NCI-H748 treated with DMSO at 0.1 percent for 48 hours (cell line): ENCODE results near the gene CXXC1.
A peak's percentile ranks its signal among the peaks of the same experiment; 100 is the strongest.
"Not testable (repeated sequence)": the region's sequence is repeated elsewhere in the genome, so short reads cannot be mapped to it uniquely, and the experiment has no call there.

Source experiments
- DNase-seq: peaks from one replicate; lab custom pipeline; 2025; lab: John Stamatoyannopoulos, UW

The CXXC1 gene

GRCh38 chr18:50287441-50288347 lies at the start of gene CXXC1:
CXXC1 (minus strand) TSS chr18:50287692; CDS start chr18:50287589, 103 bp downstream.
- DNase-seq: peak; percentile 96

GRCh38 chr18:50334546-50335152 lies 47.2 kb upstream of the CXXC1 start:
- DNase-seq: no peak

- no peak for DNase-seq
Observed at GRCh38 chr18:50331691-50332090, 44.2 kb upstream of the CXXC1 start.

GRCh38 chr18:50330176-50330575 lies 42.7 kb upstream of the CXXC1 start:
- DNase-seq: no peak

GRCh38 chr18:50327983-50328382 lies 40.5 kb upstream of the CXXC1 start:
- no peak for DNase-seq

DNA sequence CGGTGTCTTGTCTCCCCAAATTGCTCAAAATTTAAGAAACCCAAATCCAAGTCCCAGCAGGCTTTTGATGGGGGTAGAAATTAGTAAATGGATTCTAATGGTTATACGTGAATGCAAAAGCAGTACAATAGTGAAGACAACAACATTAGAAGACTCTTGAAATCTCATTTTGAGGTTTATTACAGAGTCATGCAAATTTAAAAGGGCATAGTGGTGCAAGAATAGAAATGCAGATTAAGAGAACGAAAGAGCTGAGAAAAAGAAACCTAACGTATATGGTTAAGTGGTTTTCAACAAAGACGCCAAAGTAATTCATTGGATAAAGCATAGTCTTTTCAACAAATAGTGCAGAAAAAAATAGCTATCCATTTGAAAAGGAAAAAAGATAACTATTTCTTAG lies 33.2 kb upstream of the CXXC1 start:
- DNase-seq: no peak

GRCh38 chr18:50315100-50315871 lies 27.8 kb upstream of the CXXC1 start:
- DNase-seq: no peak

GRCh38 chr18:50313873-50314460 lies 26.5 kb upstream of the CXXC1 start:
- no peak for DNase-seq

DNA sequence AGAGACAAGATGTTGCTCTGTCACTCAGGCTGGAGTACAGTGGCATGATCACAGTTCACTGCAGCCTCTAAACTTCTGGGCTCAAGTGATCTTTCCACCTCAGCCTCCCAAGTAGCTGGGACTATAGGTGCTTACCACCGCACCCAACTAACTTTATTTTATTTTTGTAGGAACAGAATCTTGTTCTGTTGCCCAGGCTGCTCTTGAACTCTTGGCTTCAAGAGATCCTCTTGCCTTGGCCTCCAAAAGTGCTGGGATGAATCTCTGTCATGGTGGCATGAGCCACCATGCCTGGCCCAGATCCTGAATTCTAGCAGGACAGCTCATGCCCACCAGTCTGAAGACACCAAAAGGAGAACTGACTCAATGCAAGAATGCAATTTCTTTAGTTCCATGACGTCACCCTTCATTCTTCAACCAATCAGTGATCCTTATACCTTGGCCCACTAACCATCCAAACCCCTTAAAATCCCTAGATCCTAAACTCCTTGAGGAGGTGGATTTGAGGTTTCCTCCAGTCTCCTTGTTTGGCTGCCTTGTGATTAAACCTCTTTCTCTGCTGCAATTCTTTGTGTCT lies 25.6 kb upstream of the CXXC1 start:
- no peak for DNase-seq

- no peak for DNase-seq
Observed at GRCh38 chr18:50312296-50313030, 25.0 kb upstream of the CXXC1 start.

GRCh38 chr18:50311650-50312049 lies 24.2 kb upstream of the CXXC1 start:
- DNase-seq: no peak

DNA sequence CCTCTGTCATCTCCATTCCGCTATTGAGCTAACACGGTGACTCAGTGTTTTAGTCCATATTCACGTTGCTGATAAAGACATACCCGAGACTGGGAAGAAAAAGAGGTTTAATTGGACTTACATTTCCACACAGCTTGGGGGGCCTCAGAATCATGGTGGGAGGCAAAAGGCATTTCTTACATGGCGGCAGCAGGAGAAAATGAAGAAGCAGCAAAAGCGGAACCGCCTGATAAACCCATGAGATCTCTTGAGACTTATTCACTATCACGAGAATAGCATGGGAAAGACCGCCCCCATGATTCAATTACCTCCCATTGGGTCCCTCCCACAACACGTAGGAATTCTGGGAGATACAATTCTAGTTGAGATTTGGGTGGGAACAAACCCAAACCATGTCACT lies 22.6 kb upstream of the CXXC1 start:
- no peak for DNase-seq

DNA sequence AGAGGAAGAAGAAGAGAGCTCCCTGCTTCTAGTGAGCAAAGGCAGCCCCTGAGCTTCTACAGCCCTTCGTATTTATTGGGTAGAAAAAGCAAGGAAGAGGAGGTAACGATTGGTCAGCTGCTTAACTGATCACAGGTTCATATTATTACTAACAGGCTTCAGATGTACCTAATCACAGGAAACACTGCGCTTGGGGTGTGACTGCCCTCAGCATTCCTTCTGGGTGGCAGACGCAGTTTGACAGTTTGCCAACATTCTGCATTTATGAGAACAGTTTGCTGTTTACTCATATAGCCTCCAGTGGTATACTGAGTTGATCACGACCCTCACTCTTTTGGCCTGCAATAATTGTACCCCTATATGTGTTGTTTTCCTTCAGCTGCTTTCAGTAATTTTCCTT lies 21.4 kb upstream of the CXXC1 start:
- DNase-seq: not testable (repeated sequence)

GRCh38 chr18:50307738-50308470 lies 20.4 kb upstream of the CXXC1 start:
- peak; percentile 76 for DNase-seq

- no peak for DNase-seq
Observed at GRCh38 chr18:50307400-50307737, 19.9 kb upstream of the CXXC1 start.

- DNase-seq: no peak
Observed at GRCh38 chr18:50306944-50307343, 19.5 kb upstream of the CXXC1 start.

- no peak for DNase-seq
Observed at GRCh38 chr18:50301074-50301473, 13.6 kb upstream of the CXXC1 start.

GRCh38 chr18:50299626-50300388 lies 12.3 kb upstream of the CXXC1 start:
- no peak for DNase-seq

DNA sequence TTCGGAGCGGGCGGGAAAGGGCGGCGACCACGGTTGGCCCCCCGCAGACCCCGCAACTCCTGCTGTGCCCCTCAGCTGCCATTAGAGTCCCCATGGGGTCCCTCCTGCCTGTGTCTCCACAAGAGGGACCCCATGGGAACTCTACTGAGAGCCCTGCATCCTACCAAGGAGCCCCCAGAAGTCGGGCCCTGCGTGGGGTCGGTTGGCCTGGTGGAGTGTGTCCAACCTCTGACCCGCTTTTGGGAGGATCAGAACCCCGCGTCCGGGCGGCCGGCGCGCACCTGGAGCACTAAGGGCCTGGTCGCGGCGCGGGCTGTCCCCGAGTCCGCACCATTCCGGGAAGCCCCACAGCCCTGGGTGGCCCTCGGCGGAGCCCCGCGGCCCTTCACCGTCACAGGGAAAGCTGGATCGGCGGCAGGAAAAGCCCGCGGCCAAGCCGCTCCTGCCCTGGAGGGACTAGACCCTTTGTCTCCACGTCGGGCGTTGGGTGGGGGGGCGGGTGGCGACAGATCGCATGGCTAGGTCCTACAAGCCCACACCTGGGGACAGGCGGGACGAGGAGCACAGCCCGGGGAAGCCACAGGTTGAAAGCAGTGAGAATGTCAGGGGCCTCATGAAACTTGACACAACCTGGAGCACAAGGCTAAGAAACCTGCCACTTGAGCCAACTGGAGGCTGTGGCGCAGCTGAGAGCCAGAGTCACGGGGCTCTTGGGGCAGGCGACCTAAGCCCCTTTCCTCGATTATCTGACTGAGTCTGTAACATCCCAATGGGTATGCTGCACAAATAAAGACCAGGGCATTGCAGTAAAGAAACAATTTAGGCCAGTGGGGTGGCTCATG lies 11.2 kb upstream of the CXXC1 start:
- DNase-seq: no peak
